ENCODE measurements around the gene SYT2.

GRCh38 chr1:202659974-202660373 lies 50.3 kb downstream of the SYT2 start:
- TF ChIP-seq, protein P1, sequence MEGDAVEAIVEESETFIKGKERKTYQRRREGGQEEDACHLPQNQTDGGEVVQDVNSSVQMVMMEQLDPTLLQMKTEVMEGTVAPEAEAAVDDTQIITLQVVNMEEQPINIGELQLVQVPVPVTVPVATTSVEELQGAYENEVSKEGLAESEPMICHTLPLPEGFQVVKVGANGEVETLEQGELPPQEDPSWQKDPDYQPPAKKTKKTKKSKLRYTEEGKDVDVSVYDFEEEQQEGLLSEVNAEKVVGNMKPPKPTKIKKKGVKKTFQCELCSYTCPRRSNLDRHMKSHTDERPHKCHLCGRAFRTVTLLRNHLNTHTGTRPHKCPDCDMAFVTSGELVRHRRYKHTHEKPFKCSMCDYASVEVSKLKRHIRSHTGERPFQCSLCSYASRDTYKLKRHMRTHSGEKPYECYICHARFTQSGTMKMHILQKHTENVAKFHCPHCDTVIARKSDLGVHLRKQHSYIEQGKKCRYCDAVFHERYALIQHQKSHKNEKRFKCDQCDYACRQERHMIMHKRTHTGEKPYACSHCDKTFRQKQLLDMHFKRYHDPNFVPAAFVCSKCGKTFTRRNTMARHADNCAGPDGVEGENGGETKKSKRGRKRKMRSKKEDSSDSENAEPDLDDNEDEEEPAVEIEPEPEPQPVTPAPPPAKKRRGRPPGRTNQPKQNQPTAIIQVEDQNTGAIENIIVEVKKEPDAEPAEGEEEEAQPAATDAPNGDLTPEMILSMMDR (IDR thresholded peaks at IDR 0.05), result no peak
- no peak for TF ChIP-seq POLR2A (IDR thresholded peaks at IDR 0.05)

Measured in Peyer's patch (tissue), 4 donors.